ENCODE data around the gene SIRT6. TPM values are rescaled to one million over a fixed set of nuclear protein-coding genes. Genes with fewer than 3 reads are reported as not detected.
"Not testable (repeated sequence)": the region's sequence is repeated elsewhere in the genome, so short reads cannot be mapped to it uniquely, and the experiment has no call there.

Gene SIRT6
- polyA plus RNA-seq, 3 donors: 0.57 to 50.3 (median 1.2) TPM

GRCh38 chr19:4149518-4150288 lies 32.7 kb downstream of the SIRT6 start:
- Mint-ChIP-seq H3K27me3 (ENCODE audit: low read depth in 3 of 3) (peaks cover 3 to 36% (median 8%) of the 10 kb centered on the region in 3 donors), H3K4me3 (no peak overlapping the region), H3K27ac (no peak overlapping the region), H3K4me1 (peaks cover 11% of the 10 kb centered on the region), H3K9me3 (peaks cover 0 to 2% (median 0%) of the 10 kb centered on the region in 7 donors), H3K36me3 (no peaks in the 10 kb centered on the region)
- H3K4me3 ChIP-seq (replicated peaks in 1 of 3; ENCODE audit: low read depth in 2 of 3, low read length in 3 of 3): no peak overlapping the region
- no peaks in the 10 kb centered on the region for H3K36me3 ChIP-seq (replicated peaks in 1 of 2; ENCODE audit: control insufficient read depth in 1 of 2, insufficient read depth in 2 of 2, low read length in 2 of 2)
- 81% methylated on average over 11 of the region's 17 CpGs for WGBS (ENCODE audit: insufficient coverage)
- no peak overlapping the region for H3K9ac ChIP-seq (ENCODE audit: insufficient read depth, low read length, poor library complexity, severe bottlenecking)
- H3K27ac ChIP-seq (ENCODE audit: low read depth in 1 of 2, low read length in 2 of 2): no peak overlapping the region
- peaks cover 0 to 3% of the 10 kb centered on the region in 2 donors for H3K27me3 ChIP-seq (ENCODE audit: control insufficient read depth in 2 of 2, insufficient read depth in 2 of 2, low read length in 2 of 2)
- H3K79me2 ChIP-seq (ENCODE audit: insufficient read depth, low read length): no peaks in the 10 kb centered on the region
- H2AFZ ChIP-seq (ENCODE audit: insufficient read depth, low read depth, low read length, poor library complexity, severe bottlenecking): no peak overlapping the region
- TF ChIP-seq CTCF (IDR thresholded peaks at IDR 0.05): no peak
- H4K20me1 ChIP-seq (ENCODE audit: insufficient read depth, low read length): no peaks in the 10 kb centered on the region
- peaks cover 5 to 8% of the 10 kb centered on the region in 2 donors for H3K4me1 ChIP-seq (ENCODE audit: control insufficient read depth in 1 of 2, insufficient read depth in 2 of 2, low read length in 2 of 2)
- H3K4me2 ChIP-seq (replicated peaks; ENCODE audit: extremely low read depth, low read length, poor library complexity, severe bottlenecking): no peak overlapping the region
- H3K9me3 ChIP-seq (replicated peaks in 1 of 2; ENCODE audit: control insufficient read depth in 1 of 2, insufficient read depth in 1 of 2, low read length in 2 of 2): no peaks in the 10 kb centered on the region
- intact Hi-C loops (cut with micrococcal nuclease): no loop called here
- no peak for DNase-seq

- Histone ChIP-seq H3K9ac (ENCODE audit: insufficient read depth, low read length, poor library complexity, severe bottlenecking) (no peak overlapping the region), H3K27ac (ENCODE audit: low read depth in 1 of 2, low read length in 2 of 2) (no peak overlapping the region), H3K4me1 (ENCODE audit: control insufficient read depth in 1 of 2, insufficient read depth in 2 of 2, low read length in 2 of 2) (peaks cover 8 to 15% of the 10 kb centered on the region in 2 donors), H3K27me3 (ENCODE audit: control insufficient read depth in 2 of 2, insufficient read depth in 2 of 2, low read length in 2 of 2) (peaks cover 0 to 3% of the 10 kb centered on the region in 2 donors), H4K20me1 (ENCODE audit: insufficient read depth, low read length) (no peaks in the 10 kb centered on the region), H2AFZ (ENCODE audit: insufficient read depth, low read depth, low read length, poor library complexity, severe bottlenecking) (no peak overlapping the region), H3K36me3 (replicated peaks in 1 of 2; ENCODE audit: control insufficient read depth in 1 of 2, insufficient read depth in 2 of 2, low read length in 2 of 2) (no peaks in the 10 kb centered on the region), H3K79me2 (ENCODE audit: insufficient read depth, low read length) (no peaks in the 10 kb centered on the region), H3K9me3 (replicated peaks in 1 of 2; ENCODE audit: control insufficient read depth in 1 of 2, insufficient read depth in 1 of 2, low read length in 2 of 2) (no peaks in the 10 kb centered on the region), H3K4me2 (replicated peaks; ENCODE audit: extremely low read depth, low read length, poor library complexity, severe bottlenecking) (no peak overlapping the region), H3K4me3 (replicated peaks in 1 of 3; ENCODE audit: low read depth in 2 of 3, low read length in 3 of 3) (no peak overlapping the region)
- no peaks in the 10 kb centered on the region for H3K9me3 Mint-ChIP-seq
- intact Hi-C loops (cut with micrococcal nuclease): no loop called here
- no peak for TF ChIP-seq CTCF (IDR thresholded peaks at IDR 0.05)
- H3K4me1 Mint-ChIP-seq: peaks cover 15% of the 10 kb centered on the region
- peak in 1 of 3 donors; percentile 24 for DNase-seq
- 53% methylated on average over 5 of the region's 7 CpGs for whole genome bisulfite sequencing (ENCODE audit: insufficient coverage)
- peaks cover 3 to 48% (median 16%) of the 10 kb centered on the region in 3 donors for H3K27me3 Mint-ChIP-seq (ENCODE audit: low read depth in 3 of 3)
- H3K36me3 Mint-ChIP-seq: no peaks in the 10 kb centered on the region
- H3K4me3 Mint-ChIP-seq: peak overlapping the region in 1 of 2 donors; percentile 53
- H3K27ac Mint-ChIP-seq: no peak overlapping the region
Observed at GRCh38 chr19:4144666-4145249, 37.6 kb downstream of the SIRT6 start.

GRCh38 chr19:4142916-4143315 lies 39.4 kb downstream of the SIRT6 start:
- H3K4me2 ChIP-seq (replicated peaks; ENCODE audit: extremely low read depth, low read length, poor library complexity, severe bottlenecking); H3K79me2 ChIP-seq (ENCODE audit: insufficient read depth, low read length); H3K9me3 Mint-ChIP-seq; H3K36me3 Mint-ChIP-seq; DNase-seq; H3K9me3 ChIP-seq (replicated peaks in 1 of 2; ENCODE audit: control insufficient read depth in 1 of 2, insufficient read depth in 1 of 2, low read length in 2 of 2); H3K4me3 Mint-ChIP-seq; H3K27ac ChIP-seq (ENCODE audit: low read depth in 1 of 2, low read length in 2 of 2); H3K36me3 ChIP-seq (replicated peaks in 1 of 2; ENCODE audit: control insufficient read depth in 1 of 2, insufficient read depth in 2 of 2, low read length in 2 of 2); H4K20me1 ChIP-seq (ENCODE audit: insufficient read depth, low read length); H2AFZ ChIP-seq (ENCODE audit: insufficient read depth, low read depth, low read length, poor library complexity, severe bottlenecking); H3K27me3 ChIP-seq (ENCODE audit: control insufficient read depth in 2 of 2, insufficient read depth in 2 of 2, low read length in 2 of 2); H3K27ac Mint-ChIP-seq; H3K9ac ChIP-seq (ENCODE audit: insufficient read depth, low read length, poor library complexity, severe bottlenecking); intact Hi-C loops (cut with micrococcal nuclease); H3K4me3 ChIP-seq (replicated peaks in 1 of 3; ENCODE audit: low read depth in 2 of 3, low read length in 3 of 3): not testable (repeated sequence)
- no CpG with 5 or more reads among the region's 1 CpG for WGBS (ENCODE audit: insufficient coverage)
- H3K4me1 ChIP-seq (ENCODE audit: control insufficient read depth in 1 of 2, insufficient read depth in 2 of 2, low read length in 2 of 2): peaks cover 8 to 15% of the 10 kb centered on the region in 2 donors
- peaks cover 4 to 42% (median 17%) of the 10 kb centered on the region in 3 donors for H3K27me3 Mint-ChIP-seq (ENCODE audit: low read depth in 3 of 3)
- peaks cover 18% of the 10 kb centered on the region for H3K4me1 Mint-ChIP-seq

Data from CD14-positive monocyte (primary cell).